NT2/D1 (cell line): ENCODE results near the gene PALD1.

ENCODE experiments used
- SUZ12 ChIP-seq: IDR thresholded peaks from 2 replicates; pipeline ENCODE4 v1.6.1; 2011; ENCODE audit not compliant: insufficient read length, insufficient read depth; ENCODE audit errors: extremely low read depth
- YY1 ChIP-seq: IDR thresholded peaks from 2 replicates; pipeline ENCODE4 v1.6.1; 2011; ENCODE audit not compliant: insufficient read length, insufficient read depth
- ZNF274 ChIP-seq: IDR thresholded peaks from 2 replicates; pipeline ENCODE4 v1.6.1; 2011; ENCODE audit warnings: mild to moderate bottlenecking, low read depth, low read length

DNA sequence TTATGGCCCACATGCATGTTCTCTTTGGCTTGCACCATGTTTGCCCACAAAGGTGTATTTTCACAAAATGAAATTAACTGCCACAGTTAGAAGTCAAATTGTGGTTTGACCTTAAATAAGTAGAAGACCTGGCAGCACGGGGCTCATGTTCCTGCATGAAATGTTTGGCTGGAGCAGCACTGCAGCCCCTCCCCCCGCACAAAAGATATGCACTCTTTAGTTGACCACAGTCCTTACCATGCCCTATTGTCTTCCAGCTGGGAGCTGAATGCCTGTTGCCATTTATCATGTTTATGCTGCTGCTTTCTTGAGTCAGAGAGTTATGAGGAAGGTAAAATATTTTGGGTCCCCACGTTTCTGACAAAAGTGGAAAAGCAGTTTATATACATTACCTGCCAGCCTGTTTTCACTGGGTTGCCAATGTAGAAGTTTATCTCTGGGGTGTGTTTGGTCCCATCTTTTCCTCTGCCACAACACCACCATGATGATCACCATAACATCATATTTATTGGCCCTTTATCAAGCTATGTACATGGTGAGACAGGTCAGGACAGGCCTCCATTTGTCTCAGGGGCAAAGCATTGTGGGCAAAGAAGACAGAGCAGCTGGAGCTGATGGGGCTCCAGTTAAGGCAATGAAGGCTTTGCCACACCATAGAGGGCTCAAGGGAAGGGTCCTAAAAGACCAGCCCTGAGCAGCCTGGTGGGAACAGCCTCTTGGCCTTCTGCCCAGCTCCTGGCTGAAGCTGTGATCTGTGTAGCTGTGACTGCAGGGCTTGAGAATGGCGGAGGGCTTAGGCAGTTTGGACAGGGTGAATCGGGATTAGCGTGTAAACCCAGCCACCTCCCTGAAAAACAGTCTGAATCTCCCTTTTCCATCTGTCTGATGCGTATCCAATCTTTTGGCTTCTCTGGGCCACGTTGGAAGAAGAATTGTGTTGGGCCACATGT is 118.6 kb downstream of the PALD1 start:
- TF ChIP-seq YY1 (no peak), ZNF274 (no peak), SUZ12 (no peak)
